GM12864 (cell line): ENCODE measurements around the gene SIGLEC6.
A peak's percentile ranks its signal among the peaks of the same experiment; 100 is the strongest.

Source experiments
- DNase-seq: peaks from one replicate; pipeline ENCODE4 v3.0.0-alpha.2; 2011; ENCODE audit warnings: low read depth
- H3K4me3 ChIP-seq: 2 replicates; pipeline ENCODE4 v1.5.1; 2011; ENCODE audit warnings: mild to moderate bottlenecking, low read depth, low read length, control low read depth
- TF ChIP-seq, protein P1 (sequence below): IDR thresholded peaks from 2 replicates; pipeline ENCODE4 v1.5.1; 2011; ENCODE audit warnings: low read depth, mild to moderate bottlenecking, moderate library complexity, low read length, control low read depth, inconsistent platforms; ENCODE audit errors: missing control alignments

SIGLEC6 gene

GRCh38 chr19:51560339-51560738, 28.9 kb upstream of the SIGLEC6 start:
- TF ChIP-seq, protein P1, sequence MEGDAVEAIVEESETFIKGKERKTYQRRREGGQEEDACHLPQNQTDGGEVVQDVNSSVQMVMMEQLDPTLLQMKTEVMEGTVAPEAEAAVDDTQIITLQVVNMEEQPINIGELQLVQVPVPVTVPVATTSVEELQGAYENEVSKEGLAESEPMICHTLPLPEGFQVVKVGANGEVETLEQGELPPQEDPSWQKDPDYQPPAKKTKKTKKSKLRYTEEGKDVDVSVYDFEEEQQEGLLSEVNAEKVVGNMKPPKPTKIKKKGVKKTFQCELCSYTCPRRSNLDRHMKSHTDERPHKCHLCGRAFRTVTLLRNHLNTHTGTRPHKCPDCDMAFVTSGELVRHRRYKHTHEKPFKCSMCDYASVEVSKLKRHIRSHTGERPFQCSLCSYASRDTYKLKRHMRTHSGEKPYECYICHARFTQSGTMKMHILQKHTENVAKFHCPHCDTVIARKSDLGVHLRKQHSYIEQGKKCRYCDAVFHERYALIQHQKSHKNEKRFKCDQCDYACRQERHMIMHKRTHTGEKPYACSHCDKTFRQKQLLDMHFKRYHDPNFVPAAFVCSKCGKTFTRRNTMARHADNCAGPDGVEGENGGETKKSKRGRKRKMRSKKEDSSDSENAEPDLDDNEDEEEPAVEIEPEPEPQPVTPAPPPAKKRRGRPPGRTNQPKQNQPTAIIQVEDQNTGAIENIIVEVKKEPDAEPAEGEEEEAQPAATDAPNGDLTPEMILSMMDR: no peak
- H3K4me3 ChIP-seq: no peak overlapping the region
- no peak for DNase-seq

DNA sequence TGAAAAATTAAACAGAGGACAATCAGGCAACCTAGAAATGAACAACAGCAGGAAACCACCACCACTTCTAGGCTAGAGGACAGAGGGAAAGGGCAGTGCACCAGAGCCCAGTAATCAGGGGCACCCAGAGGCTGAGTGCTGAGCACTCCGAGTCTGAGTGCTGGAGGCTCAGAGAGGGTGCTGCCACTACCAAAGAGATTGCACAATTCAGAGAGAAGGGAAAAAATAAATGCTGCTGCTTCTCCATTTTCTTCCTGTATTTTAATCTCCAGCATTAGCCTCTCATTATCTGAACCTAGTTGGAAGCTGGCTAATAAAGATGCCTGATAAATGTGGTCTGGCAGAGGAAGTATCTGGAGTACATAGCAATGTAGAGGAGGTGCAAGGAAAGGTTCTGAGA, 27.8 kb upstream of the SIGLEC6 start:
- DNase-seq: no peak
- no peak overlapping the region for H3K4me3 ChIP-seq
- TF ChIP-seq, protein P1: no peak

GRCh38 chr19:51552996-51553725, 21.7 kb upstream of the SIGLEC6 start:
- H3K4me3 ChIP-seq: no peak overlapping the region
- no peak for DNase-seq
- TF ChIP-seq, protein P1: no peak

GRCh38 chr19:51552608-51552995, 21.1 kb upstream of the SIGLEC6 start:
- H3K4me3 ChIP-seq: no peak overlapping the region
- no peak for DNase-seq
- TF ChIP-seq, protein P1: no peak

DNA sequence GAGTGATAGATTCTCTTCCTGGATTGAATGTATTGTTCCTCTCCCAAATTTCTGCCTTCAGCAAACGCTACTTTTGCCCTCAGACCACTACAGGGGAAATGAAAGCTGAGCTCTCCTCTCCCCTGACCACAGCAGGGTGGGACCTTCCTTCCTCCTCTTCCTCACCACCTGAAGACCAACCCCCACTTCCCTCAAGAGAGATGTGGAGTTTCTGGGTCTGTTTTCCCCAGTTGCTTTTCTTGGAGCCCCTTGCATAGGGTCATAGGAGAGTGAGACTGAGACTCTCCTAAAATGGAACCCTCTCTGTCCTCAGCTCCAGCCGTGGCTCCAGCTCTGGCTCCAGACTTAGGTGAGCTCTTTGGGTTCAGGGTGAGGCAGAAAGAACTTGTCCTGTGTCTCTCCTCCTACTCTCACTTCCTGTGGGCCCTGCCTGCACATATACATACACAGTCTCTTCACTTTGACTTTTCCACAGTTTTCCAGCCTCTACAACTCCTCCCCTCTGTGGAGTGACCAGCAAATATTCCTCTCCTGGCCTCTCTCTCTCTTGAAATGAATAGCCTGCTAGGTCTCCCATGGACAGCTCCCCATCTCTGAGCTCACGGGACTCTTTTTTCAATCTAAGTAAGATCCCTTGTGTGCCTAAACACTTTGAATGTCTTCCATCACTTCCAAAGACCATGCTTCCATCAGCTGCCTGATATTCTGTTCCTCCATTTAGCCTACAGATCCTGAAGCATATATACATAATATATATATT, 20.4 kb upstream of the SIGLEC6 start:
- H3K4me3 ChIP-seq: peak overlapping the region; percentile 42; the same call in 1 of the 2 replicates
- TF ChIP-seq, protein P1: no peak
- DNase-seq: no peak

DNA sequence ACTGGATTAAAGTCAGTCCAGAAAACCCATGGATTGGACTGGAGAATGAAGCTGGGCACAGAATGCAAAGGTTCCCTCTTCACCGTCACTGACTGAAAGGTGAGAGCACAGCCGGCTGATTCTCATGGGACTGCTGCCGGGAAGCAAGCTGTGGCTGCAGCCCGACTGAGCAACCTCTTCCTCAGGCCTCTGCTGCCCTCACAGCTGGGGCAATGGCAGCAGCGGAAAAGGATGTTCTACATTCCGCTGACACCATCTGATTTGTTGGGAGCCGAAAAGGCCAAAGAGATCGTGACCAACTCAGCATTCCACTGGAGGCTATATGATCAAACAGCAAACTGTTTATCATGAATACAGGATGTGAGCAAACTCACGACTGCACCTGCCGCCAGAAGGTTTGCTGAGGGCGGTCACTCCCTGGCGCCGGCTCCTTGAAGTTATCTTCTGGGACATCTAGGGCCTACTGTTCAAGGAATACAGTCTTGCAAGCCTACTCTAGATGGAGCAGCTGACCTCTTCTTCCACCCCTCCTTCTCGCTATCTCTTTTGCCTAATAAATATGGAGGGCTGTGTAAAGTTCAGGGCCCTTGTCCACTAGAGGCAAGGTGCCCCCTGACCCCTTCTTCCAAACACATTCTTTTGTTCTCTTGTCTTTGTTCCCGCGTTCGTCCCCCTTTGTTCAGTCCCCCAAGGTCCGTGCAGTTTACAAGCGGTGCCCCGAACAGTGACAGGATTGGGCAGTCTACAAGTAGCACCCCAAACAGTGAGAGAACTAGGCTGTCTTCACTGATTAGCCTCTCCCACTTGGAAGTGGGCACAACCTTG, 19.6 kb upstream of the SIGLEC6 start:
- TF ChIP-seq, protein P1: no peak
- peak overlapping the region; percentile 42 for H3K4me3 ChIP-seq
- DNase-seq: no peak
